ENCODE measurements around the gene CEPT1. TPM values are rescaled to one million over a fixed set of nuclear protein-coding genes. Genes with fewer than 3 reads are reported as not detected.
A peak's percentile ranks its signal among the peaks of the same experiment; 100 is the strongest.
"Not testable (repeated sequence)": the region's sequence is repeated elsewhere in the genome, so short reads cannot be mapped to it uniquely, and the experiment has no call there.

CEPT1 gene
- total RNA-seq, 3 donors from 2014 or later (not counting 1 experiment from before 2014, with no cell fraction given), result 35.4 to 49.5 (median 40.9) TPM

GRCh38 chr1:111214074-111214801, 74.2 kb downstream of the CEPT1 start:
- ATAC-seq, result peak; percentile 14 to 30 (median 22)
- intact Hi-C loops (cut with micrococcal nuclease), result loop anchor here (10.0 kb wide), 1 partner anchor 539 kb away; the partner anchor contains the start of gene KCNA3

GRCh38 chr1:111214884-111215283, 74.9 kb downstream of the CEPT1 start:
- Histone ChIP-seq H3K9me3 (ENCODE audit: control insufficient read depth, insufficient read depth, low read length) (no peaks in the 10 kb centered on the region), H3K27ac (ENCODE audit: low read length) (peak overlapping the region; percentile 80), H3K36me3 (ENCODE audit: control insufficient read depth, insufficient read depth, low read length) (no peaks in the 10 kb centered on the region), H3K4me1 (ENCODE audit: control insufficient read depth, insufficient read depth, low read length) (peaks cover 73% of the 10 kb centered on the region), H3K4me3 (ENCODE audit: low read length) (no peak overlapping the region), H3K27me3 (ENCODE audit: control insufficient read depth, insufficient read depth, low read length) (no peaks in the 10 kb centered on the region)
- peak in 1 of 2 donors; percentile 67 for DNase-seq
- H3K9me3 Mint-ChIP-seq, result peaks cover 2 to 3% of the 10 kb centered on the region in 2 donors
- WGBS (ENCODE audit: insufficient coverage), result 11% methylated on average over 7 of the region's 7 CpGs
- H3K27me3 Mint-ChIP-seq (ENCODE audit: low read depth in 2 of 2), result peaks cover 0 to 5% of the 10 kb centered on the region in 2 donors
- TF ChIP-seq CTCF (IDR thresholded peaks at IDR 0.05), result no peak
- peaks cover 71 to 72% of the 10 kb centered on the region in 2 donors for H3K4me1 Mint-ChIP-seq
- H3K27ac Mint-ChIP-seq, result peak overlapping the region; percentile 94 to 95
- no peaks in the 10 kb centered on the region for H3K36me3 Mint-ChIP-seq
- intact Hi-C loops (cut with micrococcal nuclease), result loop anchor here (1.0 to 10.0 kb wide), 6 partner anchors 11 to 540 kb away; partner anchors contain the start of genes CEPT1, DRAM2, KCNA3 and LRIF1
- H3K4me3 Mint-ChIP-seq, result peak overlapping the region; percentile 86
- no peak for ATAC-seq

More at GRCh38 chr1:111214074-111214801, 74.2 kb downstream of the CEPT1 start:
- WGBS (ENCODE audit: insufficient coverage), result 6% methylated on average over 6 of the region's 6 CpGs
- Histone ChIP-seq H3K9me3 (ENCODE audit: control insufficient read depth, insufficient read depth, low read length) (no peaks in the 10 kb centered on the region), H3K27me3 (ENCODE audit: control insufficient read depth, insufficient read depth, low read length) (no peaks in the 10 kb centered on the region), H3K36me3 (ENCODE audit: control insufficient read depth, insufficient read depth, low read length) (no peaks in the 10 kb centered on the region), H3K4me3 (ENCODE audit: low read length) (no peak overlapping the region), H3K27ac (ENCODE audit: low read length) (peak overlapping the region; percentile 80), H3K4me1 (ENCODE audit: control insufficient read depth, insufficient read depth, low read length) (peaks cover 67% of the 10 kb centered on the region)
- peaks cover 65 to 66% of the 10 kb centered on the region in 2 donors for H3K4me1 Mint-ChIP-seq
- DNase-seq, result peak in 1 of 2 donors; percentile 27
- TF ChIP-seq CTCF (IDR thresholded peaks at IDR 0.05), result no peak
- peaks cover 2 to 3% of the 10 kb centered on the region in 2 donors for H3K9me3 Mint-ChIP-seq
- H3K4me3 Mint-ChIP-seq, result peak overlapping the region; percentile 86
- peak overlapping the region; percentile 94 to 95 for H3K27ac Mint-ChIP-seq
- H3K27me3 Mint-ChIP-seq (ENCODE audit: low read depth in 2 of 2), result peaks cover 0 to 5% of the 10 kb centered on the region in 2 donors
- H3K36me3 Mint-ChIP-seq, result no peaks in the 10 kb centered on the region

- H3K27ac ChIP-seq (ENCODE audit: low read length), result peak overlapping the region; percentile 80
- H3K27me3 ChIP-seq (ENCODE audit: control insufficient read depth, insufficient read depth, low read length); H3K36me3 Mint-ChIP-seq; H3K4me3 ChIP-seq (ENCODE audit: low read length); H3K9me3 Mint-ChIP-seq; H3K27me3 Mint-ChIP-seq (ENCODE audit: low read depth in 2 of 2); ATAC-seq; H3K9me3 ChIP-seq (ENCODE audit: control insufficient read depth, insufficient read depth, low read length); H3K36me3 ChIP-seq (ENCODE audit: control insufficient read depth, insufficient read depth, low read length): not testable (repeated sequence)
- intact Hi-C loops (cut with micrococcal nuclease), result loop anchor here (1.0 to 10.0 kb wide), 6 partner anchors 11 to 540 kb away; partner anchors contain the start of genes CEPT1, DRAM2, KCNA3 and LRIF1
- peak overlapping the region; percentile 94 to 95 for H3K27ac Mint-ChIP-seq
- peak in 1 of 2 donors; percentile 30 for DNase-seq
- peaks cover 75 to 76% of the 10 kb centered on the region in 2 donors for H3K4me1 Mint-ChIP-seq
- H3K4me3 Mint-ChIP-seq, result peak overlapping the region; percentile 86
- H3K4me1 ChIP-seq (ENCODE audit: control insufficient read depth, insufficient read depth, low read length), result peaks cover 77% of the 10 kb centered on the region
- WGBS (ENCODE audit: insufficient coverage), result 80% methylated on average over 1 of the region's 2 CpGs
Measured at GRCh38 chr1:111215285-111215684, 75.3 kb downstream of the CEPT1 start.

GRCh38 chr1:111216751-111217150, 76.7 kb downstream of the CEPT1 start:
- no peaks in the 10 kb centered on the region for H3K36me3 ChIP-seq (ENCODE audit: control insufficient read depth, insufficient read depth, low read length)
- ATAC-seq (no peak), DNase-seq (no peak)
- 42% methylated on average over 5 of the region's 5 CpGs for WGBS (ENCODE audit: insufficient coverage)
- H3K27me3 Mint-ChIP-seq (ENCODE audit: low read depth in 2 of 2), result peaks cover 0 to 5% of the 10 kb centered on the region in 2 donors
- TF ChIP-seq CTCF (IDR thresholded peaks at IDR 0.05), result no peak
- H3K27ac Mint-ChIP-seq, result peak overlapping the region; percentile 94 to 95
- H3K4me1 Mint-ChIP-seq, result peaks cover 90 to 91% of the 10 kb centered on the region in 2 donors
- H3K27ac ChIP-seq (ENCODE audit: low read length), result peak overlapping the region; percentile 80
- H3K4me3 Mint-ChIP-seq, result peak overlapping the region; percentile 86
- H3K9me3 Mint-ChIP-seq, result peaks cover 2 to 3% of the 10 kb centered on the region in 2 donors
- no peak overlapping the region for H3K4me3 ChIP-seq (ENCODE audit: low read length)
- H3K27me3 ChIP-seq (ENCODE audit: control insufficient read depth, insufficient read depth, low read length), result no peaks in the 10 kb centered on the region
- H3K9me3 ChIP-seq (ENCODE audit: control insufficient read depth, insufficient read depth, low read length), result no peaks in the 10 kb centered on the region
- no peaks in the 10 kb centered on the region for H3K36me3 Mint-ChIP-seq
- peaks cover 92% of the 10 kb centered on the region for H3K4me1 ChIP-seq (ENCODE audit: control insufficient read depth, insufficient read depth, low read length)
- intact Hi-C loops (cut with micrococcal nuclease), result loop anchor here (2.0 to 10.0 kb wide), 7 partner anchors 16 to 542 kb away; partner anchors contain the start of genes CEPT1, DENND2D, DRAM2 and KCNA3

Measured in natural killer cell (primary cell).